Aorta (tissue), 5 donors: ENCODE results near the gene MRPL23. TPM values are rescaled to one million over a fixed set of nuclear protein-coding genes. Genes with fewer than 3 reads are reported as not detected.
"Not testable (repeated sequence)": the region's sequence is repeated elsewhere in the genome, so short reads cannot be mapped to it uniquely, and the experiment has no call there.

Experiments
- ATAC-seq: fragments of 200-7000 bp; cut with Tn5 transposase; one replicate; pipeline ENCODE4 v1.9.1; 2022; ENCODE audit warnings: moderate library complexity; ENCODE audit not compliant: low FRiP score
- DNase-seq, 2 donors: peaks; one replicate each; pipeline ENCODE4 v3.0.0-alpha.2; 2020
- H3K27ac ChIP-seq, 2 donors: one replicate each; pipeline ENCODE4 v1.5.1; 2013; ENCODE audit warnings: low read length in 2 of 2, mild to moderate bottlenecking in 2 of 2, moderate library complexity in 2 of 2, control low read depth in 1 of 2, inconsistent platforms in 1 of 2, low read depth in 1 of 2
- H3K27me3 ChIP-seq, 2 donors: one replicate each; pipeline ENCODE4 v1.6.1; 2013; ENCODE audit warnings: control low read depth in 1 of 2, low read length in 1 of 2, mild to moderate bottlenecking in 1 of 2, moderate library complexity in 1 of 2; ENCODE audit not compliant: insufficient read depth in 2 of 2, control insufficient read depth in 1 of 2
- H3K36me3 ChIP-seq, 2 donors: one replicate each; pipeline ENCODE4 v1.6.1; 2013; ENCODE audit warnings: control low read depth in 1 of 2, low read length in 1 of 2, mild to moderate bottlenecking in 1 of 2; ENCODE audit not compliant: insufficient read depth in 2 of 2, control insufficient read depth in 1 of 2
- H3K4me1 ChIP-seq, 2 donors: one replicate each; pipeline ENCODE4 v1.6.1; 2013; ENCODE audit warnings: low read length in 2 of 2, control low read depth in 1 of 2, mild to moderate bottlenecking in 1 of 2, moderate library complexity in 1 of 2; ENCODE audit not compliant: insufficient read depth in 2 of 2, control insufficient read depth in 1 of 2
- H3K4me3 ChIP-seq, 2 donors: one replicate each; pipeline ENCODE4 v1.5.1; 2013; ENCODE audit warnings: low read length in 2 of 2, control low read depth in 1 of 2, mild to moderate bottlenecking in 1 of 2
- H3K9me3 ChIP-seq: one replicate; pipeline ENCODE4 v1.6.1; 2013; ENCODE audit warnings: mild to moderate bottlenecking, low read length; ENCODE audit not compliant: control insufficient read depth
- WGBS, 2 donors: extraction: QIAGEN DNeasy Blood & Tissue Kit; methylation state at CpG; one replicate each; pipeline ENCODE4 v1.1.7; 2013; 5-methylcytosine and 5-hydroxymethylcytosine counted together
- intact Hi-C, 2 donors: fragments of 100-400 bp; cut with DNase I; formaldehyde crosslinking; loops; one replicate each; pipeline versions ENCODE4 v1.14.2 to v1.15.0; 2022
- polyA plus RNA-seq, 2 donors: library from polyadenylated mRNA; stranded (reverse); fragments of 200-250 nt; gene quantifications; one replicate each; pipeline ENCODE4 v1.2.3, GENCODE V29; 2013
- total RNA-seq, 2 donors: library from RNA; stranded (reverse); fragmentation: NEBNext Ultra II Directional; extraction: Animal tissue kit (Norgen Biotek cat#: 25700); gene quantifications; one replicate each; pipeline ENCODE4 v1.2.1, GENCODE V29; 2021
- donor health status: healthy with polysubstance abuse.
- donor health status: Bipolar disorder and iron deficiency.
- donor health status: DM: no; HTN: no; CAD: no.
- donor health status: DM: no; HTN: no; CAD: no.
- donor health status: DM: yes; HTN: yes; CAD: no.

The MRPL23 gene
- total and polyA plus RNA-seq, 4 donors = 23.4 to 143 (median 63.1) TPM

DNA sequence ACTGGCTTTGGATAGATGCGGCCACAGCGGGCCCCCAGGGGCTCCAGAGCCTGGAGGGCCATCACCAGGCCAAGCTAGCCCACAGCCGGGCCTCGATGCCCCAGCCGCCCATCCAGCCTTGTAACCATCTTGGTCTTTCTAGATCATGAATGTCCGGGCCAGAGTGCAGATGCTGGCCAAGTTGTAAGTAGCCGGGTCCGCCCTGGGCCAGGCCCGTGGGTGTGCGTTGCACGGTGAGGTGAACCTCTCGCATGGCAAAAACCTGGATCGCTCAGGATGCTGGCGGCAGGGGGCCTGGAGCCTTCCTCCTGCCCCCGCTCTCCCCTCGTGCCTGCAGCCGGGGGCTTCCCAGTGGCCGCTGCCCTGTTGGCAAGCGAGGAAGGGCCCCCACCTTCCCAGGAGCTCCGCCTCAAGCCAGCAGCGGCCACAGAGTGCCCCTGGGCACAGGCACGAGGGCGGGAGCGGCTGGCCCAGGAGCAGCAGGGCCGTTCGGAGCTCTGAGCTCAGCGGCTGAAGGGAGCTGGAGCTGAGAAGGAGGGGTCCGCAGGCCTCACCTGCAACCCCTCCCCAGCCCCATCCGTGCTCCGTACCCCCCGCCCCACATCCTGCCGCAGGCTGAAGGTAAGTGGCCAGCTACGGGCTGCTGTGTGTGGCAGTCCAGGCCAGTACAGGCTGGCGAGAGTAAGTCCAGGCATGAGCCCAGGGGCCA is 10.9 kb upstream of the MRPL23 start:
- DNase-seq = peak in 1 of 2 donors; percentile 53
- Histone ChIP-seq H3K27me3 (no peaks in the 10 kb centered on the region), H3K36me3 (no peaks in the 10 kb centered on the region), H3K4me3 (no peak overlapping the region), H3K27ac (no peak overlapping the region), H3K4me1 (no peaks in the 10 kb centered on the region), H3K9me3 (no peaks in the 10 kb centered on the region)
- 93 to 96% methylated on average over 33 to 34 of the region's 34 CpGs for WGBS, 2 donors
- no peak for ATAC-seq
- intact Hi-C loops = no loop called here

DNA sequence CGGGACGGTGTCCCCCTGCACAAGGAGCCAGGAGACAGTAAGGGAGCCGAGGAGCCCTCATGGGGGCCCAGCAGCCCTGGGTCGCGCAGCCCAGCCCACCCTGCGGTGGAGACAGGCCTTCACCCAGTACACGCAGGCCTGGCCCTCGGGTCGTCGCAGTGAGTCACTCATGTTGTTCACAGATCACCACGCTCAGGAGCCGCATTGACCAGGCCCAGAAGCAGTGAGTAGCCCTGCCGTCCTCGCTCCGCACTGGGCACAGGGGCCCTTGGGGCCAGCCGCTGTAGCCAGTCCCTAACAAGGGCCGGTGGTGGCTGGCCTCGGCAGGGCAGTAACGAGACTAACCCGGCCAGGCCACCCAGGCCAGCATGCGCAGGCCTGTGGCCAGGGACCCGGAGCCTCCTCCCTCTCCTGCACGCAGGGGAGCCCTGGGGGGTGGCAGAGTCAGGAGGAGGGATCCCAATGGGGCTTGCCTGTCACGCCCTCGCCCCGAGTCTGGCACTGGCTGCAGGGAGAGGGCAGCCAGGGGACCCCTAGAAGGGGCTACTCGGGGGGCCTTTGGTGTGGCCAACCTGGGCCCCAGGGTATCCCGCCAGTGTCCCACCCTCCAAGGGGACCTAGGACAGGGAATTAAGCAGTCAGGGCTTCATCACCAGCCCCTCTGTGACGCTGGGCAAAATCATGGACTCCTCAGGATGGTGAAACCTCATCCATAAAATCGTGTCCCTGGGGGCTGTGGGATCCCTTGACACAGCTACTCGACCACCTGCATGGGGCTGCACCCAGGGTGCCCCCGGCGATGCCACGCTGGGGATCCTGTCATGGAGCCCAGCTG is 10.1 kb upstream of the MRPL23 start:
- no peaks in the 10 kb centered on the region for H3K27me3 ChIP-seq
- ATAC-seq = no peak
- peak; percentile 44 to 77 for DNase-seq
- H3K36me3 ChIP-seq = no peaks in the 10 kb centered on the region
- no peaks in the 10 kb centered on the region for H3K9me3 ChIP-seq
- H3K4me3 ChIP-seq = no peak overlapping the region
- no peaks in the 10 kb centered on the region for H3K4me1 ChIP-seq
- intact Hi-C loops = no loop called here
- no peak overlapping the region for H3K27ac ChIP-seq
- WGBS, 2 donors = 93 to 94% methylated on average over 30 to 34 of the region's 34 CpGs

DNA sequence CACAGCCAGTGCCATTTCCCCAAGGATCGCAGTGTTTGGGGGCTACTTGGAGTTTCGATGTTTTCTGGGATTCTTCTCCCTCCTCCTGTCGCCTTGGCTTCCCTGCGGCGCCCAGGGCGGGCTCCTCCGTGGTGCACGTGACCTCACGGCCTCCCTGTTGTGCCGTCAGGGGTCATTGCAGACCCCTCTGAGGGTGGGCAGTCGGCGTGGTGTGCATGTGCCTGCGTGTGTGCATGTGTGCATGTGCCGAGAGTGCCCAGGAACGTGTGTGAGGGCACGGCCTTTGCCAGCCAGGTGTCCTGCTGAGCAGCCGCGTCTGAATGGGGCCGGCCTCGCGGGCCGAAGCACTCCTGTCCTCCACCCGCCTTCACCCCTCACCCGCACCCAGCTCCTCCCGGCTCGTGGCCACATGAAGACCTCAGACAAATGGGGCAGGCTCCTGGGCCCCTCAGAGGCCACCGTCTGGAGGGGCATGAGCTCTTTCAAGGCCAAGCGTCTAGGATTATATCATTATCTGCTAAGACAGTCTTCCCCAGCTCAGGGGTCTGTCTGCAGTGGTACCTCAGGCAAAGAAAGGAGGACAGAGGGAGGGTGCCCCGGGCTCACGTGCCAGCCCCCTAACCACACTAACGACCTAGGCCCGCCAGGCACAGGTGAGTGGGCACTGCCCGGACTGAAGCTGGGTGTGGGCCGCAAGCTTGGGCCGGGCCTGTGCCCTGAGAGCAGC is 9.4 kb upstream of the MRPL23 start:
- Histone ChIP-seq H3K4me3 (no peak overlapping the region), H3K4me1 (no peaks in the 10 kb centered on the region), H3K9me3 (no peaks in the 10 kb centered on the region), H3K27ac (no peak overlapping the region), H3K36me3 (no peaks in the 10 kb centered on the region), H3K27me3 (no peaks in the 10 kb centered on the region)
- ATAC-seq (peak; percentile 12), DNase-seq (peak; percentile 33 to 76)
- 91 to 94% methylated on average over 34 to 35 of the region's 35 CpGs for WGBS, 2 donors
- intact Hi-C loops = no loop called here

DNA sequence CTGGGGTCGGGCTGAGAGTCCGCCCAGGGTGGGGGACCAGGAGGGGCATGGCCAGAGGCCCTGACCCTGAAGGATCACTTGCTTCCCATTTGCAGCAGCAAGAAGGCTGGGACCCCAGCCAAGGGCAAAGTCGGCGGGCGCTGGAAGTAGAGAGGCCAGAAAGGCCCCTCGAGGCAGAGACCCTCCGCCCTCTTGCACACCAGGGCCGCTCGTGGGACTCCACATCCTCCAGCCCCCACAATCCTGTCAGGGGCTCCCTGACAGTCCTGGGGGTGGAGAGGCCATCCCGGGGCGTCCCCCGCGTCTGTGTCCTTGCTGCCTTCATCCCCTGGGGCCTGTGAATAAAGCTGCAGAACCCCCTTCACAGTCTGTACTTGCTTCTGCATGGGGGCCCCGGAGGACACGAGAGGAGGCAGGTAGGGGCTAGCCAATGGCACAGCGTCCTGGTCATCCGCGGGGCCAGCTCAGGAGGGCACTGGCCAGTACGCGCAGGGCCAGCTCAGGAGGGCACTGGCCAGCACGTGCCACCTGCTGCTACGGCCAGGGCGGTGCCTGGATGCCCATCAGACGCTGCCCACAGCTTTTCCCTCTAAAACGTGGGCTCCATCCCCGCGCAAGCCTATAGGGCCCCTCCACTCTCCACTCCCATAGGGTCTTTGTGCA is 8.7 kb upstream of the MRPL23 start:
- H3K27ac ChIP-seq = no peak overlapping the region
- no peaks in the 10 kb centered on the region for H3K27me3 ChIP-seq
- no peaks in the 10 kb centered on the region for H3K4me1 ChIP-seq
- intact Hi-C loops = loop anchor here in 1 of 2 donors (1.0 kb wide), 1 partner anchor 44 kb away; no protein-coding TSS in a partner anchor
- no peaks in the 10 kb centered on the region for H3K9me3 ChIP-seq
- ATAC-seq = peak; percentile 5
- WGBS, 2 donors = 86 to 87% methylated on average over 23 to 27 of the region's 27 CpGs
- peak in 1 of 2 donors; percentile 48 for DNase-seq
- no peaks in the 10 kb centered on the region for H3K36me3 ChIP-seq
- H3K4me3 ChIP-seq = no peak overlapping the region

DNA sequence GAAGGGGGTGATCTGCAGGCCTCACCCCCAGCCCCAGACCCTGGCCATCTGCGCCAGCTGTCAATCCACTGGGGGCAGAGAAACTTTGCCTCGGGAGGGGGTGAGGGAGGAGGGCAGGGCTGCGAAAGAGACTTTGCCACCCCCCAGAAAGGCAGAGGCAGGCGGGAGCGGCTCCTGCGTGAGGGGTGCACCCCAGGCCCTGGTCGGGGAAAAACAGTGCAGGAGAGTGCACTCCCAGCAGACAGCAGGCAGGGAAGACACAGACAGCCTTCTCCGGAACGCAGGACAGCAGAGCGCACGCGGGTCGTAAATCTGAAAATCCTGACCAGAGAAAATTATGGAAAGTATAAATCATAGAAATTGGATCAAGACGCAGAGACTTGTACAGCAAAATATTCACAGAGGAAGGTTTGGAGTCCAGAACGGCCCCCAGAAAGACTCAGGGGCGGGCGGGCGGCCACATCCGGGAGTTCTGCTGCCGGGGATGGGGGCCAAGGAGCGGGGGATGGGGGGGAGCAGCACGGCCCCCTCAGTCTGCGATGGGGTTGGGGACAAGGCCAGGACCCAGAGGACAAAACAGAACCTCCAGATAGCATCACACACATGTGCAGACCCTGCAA is 8.0 kb upstream of the MRPL23 start:
- DNase-seq (peak; percentile 52 to 68), ATAC-seq (no peak)
- H3K36me3 ChIP-seq = no peaks in the 10 kb centered on the region
- H3K4me3 ChIP-seq = no peak overlapping the region
- H3K27ac ChIP-seq = no peak overlapping the region
- intact Hi-C loops = loop anchor here in 1 of 2 donors (1.0 kb wide), 1 partner anchor 45 kb away; no protein-coding TSS in a partner anchor
- no peaks in the 10 kb centered on the region for H3K9me3 ChIP-seq
- H3K4me1 ChIP-seq = no peaks in the 10 kb centered on the region
- no peaks in the 10 kb centered on the region for H3K27me3 ChIP-seq
- 23 to 24% methylated on average over 23 of the region's 23 CpGs for WGBS, 2 donors

DNA sequence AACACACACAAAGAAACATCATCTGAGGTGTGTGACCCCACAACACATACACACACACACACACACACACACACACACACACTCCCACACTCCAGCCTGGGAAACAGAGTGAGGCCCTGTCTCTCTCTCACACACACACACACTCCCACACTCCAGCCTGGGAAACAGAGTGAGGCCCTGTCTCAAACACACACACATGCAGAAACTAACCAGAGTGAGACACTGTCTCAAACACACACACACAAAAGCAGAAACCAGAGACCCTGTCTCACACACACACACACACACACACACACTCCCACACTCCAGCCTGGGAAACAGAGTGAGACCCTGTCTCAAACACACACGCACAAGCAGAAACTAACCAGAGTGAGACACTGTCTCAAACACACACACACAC is 7.3 kb upstream of the MRPL23 start:
- H3K4me1 ChIP-seq, H3K27me3 ChIP-seq, H3K27ac ChIP-seq, H3K4me3 ChIP-seq, H3K9me3 ChIP-seq, H3K36me3 ChIP-seq, ATAC-seq: not testable (repeated sequence)
- intact Hi-C loops = loop anchor here (1.0 kb wide), 1 partner anchor 45 kb away; no protein-coding TSS in a partner anchor
- 80 to 88% methylated on average over 1 of the region's 1 CpG for WGBS, 2 donors
- DNase-seq = peak; percentile 42 to 56

DNA sequence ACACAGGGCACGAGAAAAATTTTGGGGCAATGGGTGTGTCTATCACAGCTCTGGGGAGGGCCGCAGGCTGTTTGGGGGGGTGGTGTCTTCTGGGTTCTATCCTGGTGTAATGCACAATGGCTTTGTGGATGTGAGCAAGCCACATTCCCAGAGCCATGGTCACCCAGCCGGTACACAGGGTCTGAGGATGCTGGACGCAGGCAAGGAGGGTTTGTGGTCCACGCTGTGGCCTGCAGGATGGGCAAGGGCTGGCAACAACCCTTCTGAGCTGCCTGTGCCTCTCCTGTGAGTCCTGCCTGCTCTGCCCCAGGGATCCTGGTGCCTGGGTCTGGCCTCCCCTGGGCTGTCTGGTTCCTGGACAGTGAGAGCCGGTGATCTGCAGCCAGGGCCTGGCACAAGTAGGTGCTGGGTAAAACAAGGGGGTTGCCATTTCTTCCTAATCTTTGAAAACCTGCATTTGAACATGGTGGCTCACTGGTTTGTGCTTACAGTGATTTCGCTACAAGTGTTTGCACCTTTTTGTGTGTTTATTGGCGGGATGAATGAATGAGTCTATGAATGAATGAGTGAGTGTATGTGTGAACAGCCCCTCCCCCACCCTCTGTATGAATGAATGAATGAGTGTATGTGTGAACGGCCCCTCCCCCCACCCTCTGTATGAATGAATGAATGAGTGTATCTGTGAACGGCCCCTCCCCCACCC is 4.4 kb upstream of the MRPL23 start:
- Histone ChIP-seq H3K4me1 (no peaks in the 10 kb centered on the region), H3K27ac (no peak overlapping the region), H3K36me3 (no peaks in the 10 kb centered on the region), H3K4me3 (no peak overlapping the region), H3K27me3 (no peaks in the 10 kb centered on the region), H3K9me3 (no peaks in the 10 kb centered on the region)
- peak; percentile 32 to 48 for DNase-seq
- no peak for ATAC-seq
- intact Hi-C loops = no loop called here
- WGBS, 2 donors = 87 to 89% methylated on average over 10 of the region's 10 CpGs
